ENCODE data around the gene CORO2A.

GRCh38 chr9:98099346-98099745 is 93.1 kb downstream of the CORO2A start:
- TF ChIP-seq TEAD4 (IDR thresholded peaks at IDR 0.05) (no peak), RAD21 (IDR thresholded peaks at IDR 0.05; ENCODE audit: low read depth) (no peak), CREB1 (IDR thresholded peaks at IDR 0.05; ENCODE audit: low read depth) (no peak), MAX (IDR thresholded peaks at IDR 0.05) (no peak), REST (IDR thresholded peaks at IDR 0.05; ENCODE audit: low read depth) (no peak), CEBPB (IDR thresholded peaks at IDR 0.05) (no peak), YY1 (IDR thresholded peaks at IDR 0.05; ENCODE audit: low read depth) (no peak), ZBTB7A (IDR thresholded peaks at IDR 0.05; ENCODE audit: low read depth) (no peak), EP300 (IDR thresholded peaks at IDR 0.05; ENCODE audit: borderline replicate concordance) (no peak), TAF1 (IDR thresholded peaks at IDR 0.05; ENCODE audit: low read depth) (no peak), NFIC (IDR thresholded peaks at IDR 0.05) (no peak), USF1 (IDR thresholded peaks at IDR 0.05) (no peak)

Measured in Ishikawa (cell line).